ENCODE data around the gene CD200R1. TPM values are rescaled to one million over a fixed set of nuclear protein-coding genes. Genes with fewer than 3 reads are reported as not detected.
A peak's percentile ranks its signal among the peaks of the same experiment; 100 is the strongest.

Gene CD200R1
- 14.2 TPM for total RNA-seq (ENCODE audit: insufficient read depth, low replicate concordance)

GRCh38 chr3:112974894-112975293 is at the start of gene CD200R1:
CD200R1 (minus strand) TSS chr3:112975103; CDS start chr3:112974857, 246 bp downstream.
- peak; percentile 17 for DNase-seq (ENCODE audit: low spot score)

- peak; percentile 12 for DNase-seq (ENCODE audit: low spot score)
Observed at GRCh38 chr3:113021471-113021870, 46.6 kb upstream of the CD200R1 start.

GRCh38 chr3:113019182-113020137 is 44.6 kb upstream of the CD200R1 start:
- DNase-seq (ENCODE audit: low spot score) = peak; percentile 98

GRCh38 chr3:113018536-113019181 is 43.8 kb upstream of the CD200R1 start:
- peak; percentile 8 for DNase-seq (ENCODE audit: low spot score)

- DNase-seq (ENCODE audit: low spot score) = no peak
Observed at GRCh38 chr3:113013593-113013992, 38.7 kb upstream of the CD200R1 start.

- DNase-seq (ENCODE audit: low spot score) = no peak
Observed at GRCh38 chr3:113008117-113008516, 33.2 kb upstream of the CD200R1 start.

GRCh38 chr3:113006359-113007056 is 31.6 kb upstream of the CD200R1 start:
- no peak for DNase-seq (ENCODE audit: low spot score)

GRCh38 chr3:113005611-113006010 is 30.7 kb upstream of the CD200R1 start:
- DNase-seq (ENCODE audit: low spot score) = no peak

GRCh38 chr3:113002679-113003078 is 27.8 kb upstream of the CD200R1 start:
- DNase-seq (ENCODE audit: low spot score) = no peak

GRCh38 chr3:113002037-113002436 is 27.1 kb upstream of the CD200R1 start:
- no peak for DNase-seq (ENCODE audit: low spot score)

GRCh38 chr3:113000691-113001090 is 25.8 kb upstream of the CD200R1 start:
- no peak for DNase-seq (ENCODE audit: low spot score)

GRCh38 chr3:112995800-112996199 is 20.9 kb upstream of the CD200R1 start:
- no peak for DNase-seq (ENCODE audit: low spot score)

- peak; percentile 94 for DNase-seq (ENCODE audit: low spot score)
Observed at GRCh38 chr3:112990672-112991602, 16.0 kb upstream of the CD200R1 start, which contains the start of gene GTPBP8. GTPBP8 (plus strand) TSS chr3:112990984; CDS start chr3:112991000, 16 bp downstream.

GRCh38 chr3:112987710-112988334 is 12.9 kb upstream of the CD200R1 start:
- no peak for DNase-seq (ENCODE audit: low spot score)

- DNase-seq (ENCODE audit: low spot score) = no peak
Observed at GRCh38 chr3:112984485-112984884, 9.6 kb upstream of the CD200R1 start.

GRCh38 chr3:112982710-112983109 is 7.8 kb upstream of the CD200R1 start:
- DNase-seq (ENCODE audit: low spot score) = no peak

GRCh38 chr3:112980080-112980479 is 5.2 kb upstream of the CD200R1 start:
- DNase-seq (ENCODE audit: low spot score) = no peak

GRCh38 chr3:112979244-112979832 is 4.4 kb upstream of the CD200R1 start:
- peak; percentile 41 for DNase-seq (ENCODE audit: low spot score)

- no peak for DNase-seq (ENCODE audit: low spot score)
Observed at GRCh38 chr3:112976953-112977352, 2.0 kb upstream of the CD200R1 start.

- DNase-seq (ENCODE audit: low spot score) = peak; percentile 22
Observed at GRCh38 chr3:112976001-112976400, 1.1 kb upstream of the CD200R1 start.

Data from umbilical cord (tissue), 2 donors.